GM19035 (cell line): ENCODE data around the gene RASL10B.

Experiments
- ATAC-seq: cut with Tn5 transposase; IDR thresholded peaks from one replicate; pipeline ENCODE4 v1.9.1; 2021; ENCODE audit not compliant: unreplicated experiment

RASL10B gene

DNA sequence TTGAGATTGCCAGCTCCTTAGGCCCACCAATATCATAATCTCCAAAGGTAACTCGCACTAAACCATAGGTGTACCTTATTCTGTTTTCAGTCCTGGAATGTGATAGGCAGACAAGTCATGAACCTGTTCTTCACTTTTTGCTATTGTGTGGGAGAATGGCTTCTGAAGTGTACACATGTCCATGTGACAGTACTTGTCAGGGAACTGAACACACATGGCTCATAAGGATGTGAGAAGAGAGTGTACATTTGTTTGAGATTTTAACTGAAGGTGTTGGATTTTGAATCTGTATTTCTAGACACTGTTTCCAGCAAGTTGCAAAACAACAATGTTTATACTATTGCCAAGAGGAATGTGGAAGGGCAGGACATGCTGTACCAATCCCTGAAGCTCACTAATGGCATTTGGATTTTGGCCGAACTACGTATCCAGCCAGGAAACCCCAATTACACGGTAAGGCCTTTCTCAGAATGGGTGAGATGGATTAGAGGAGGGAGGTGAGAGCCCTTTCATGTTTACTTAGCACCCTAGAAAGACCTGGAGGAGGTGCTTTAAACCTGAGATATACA is 14.5 kb upstream of the RASL10B start:
- no peak for ATAC-seq

GRCh38 chr17:35717475-35717874 is 14.0 kb upstream of the RASL10B start:
- no peak for ATAC-seq

- no peak for ATAC-seq
These were observed 7.7 kb upstream of the RASL10B start for GRCh38 chr17:35723735-35724134.

GRCh38 chr17:35725058-35725457 is 6.4 kb upstream of the RASL10B start:
- no peak for ATAC-seq

DNA sequence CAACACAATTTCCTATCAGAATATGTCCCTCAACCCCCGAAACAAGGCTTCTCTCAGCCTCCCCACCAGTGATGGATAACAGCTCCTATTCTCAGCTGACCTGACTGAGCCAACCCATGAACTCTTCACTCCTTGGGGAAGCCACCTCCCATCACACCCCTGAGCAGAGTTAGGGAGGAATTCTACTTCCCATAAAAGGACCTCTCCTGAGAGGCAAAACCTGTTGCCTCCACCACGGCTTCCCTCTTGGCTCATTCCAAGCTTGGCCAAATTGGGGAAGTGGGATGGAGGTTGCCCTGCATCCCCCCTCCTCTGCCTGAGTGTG is 5.7 kb upstream of the RASL10B start:
- ATAC-seq: no peak

GRCh38 chr17:35726127-35726952 is 5.1 kb upstream of the RASL10B start:
- no peak for ATAC-seq

GRCh38 chr17:35726953-35727460 is 4.4 kb upstream of the RASL10B start:
- ATAC-seq: no peak

DNA sequence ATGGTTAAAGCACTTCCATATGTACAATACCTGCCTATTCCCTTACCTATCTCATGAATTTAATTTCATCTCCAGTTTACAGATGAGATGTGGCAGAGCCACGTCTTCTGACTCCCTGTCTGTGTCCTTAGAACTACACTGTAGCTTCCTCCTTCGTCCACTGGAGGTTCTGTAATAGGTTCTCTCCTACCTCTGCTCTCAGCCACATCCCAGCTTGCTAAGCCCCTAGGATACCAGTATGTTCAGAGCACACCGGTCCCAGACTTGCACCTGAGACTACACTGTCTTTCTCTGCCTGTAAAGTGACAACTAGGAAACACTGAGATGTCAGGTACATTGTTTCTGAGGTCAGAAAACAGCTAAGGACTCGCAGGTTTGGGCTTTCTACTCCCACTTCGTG is 3.8 kb upstream of the RASL10B start:
- no peak for ATAC-seq

DNA sequence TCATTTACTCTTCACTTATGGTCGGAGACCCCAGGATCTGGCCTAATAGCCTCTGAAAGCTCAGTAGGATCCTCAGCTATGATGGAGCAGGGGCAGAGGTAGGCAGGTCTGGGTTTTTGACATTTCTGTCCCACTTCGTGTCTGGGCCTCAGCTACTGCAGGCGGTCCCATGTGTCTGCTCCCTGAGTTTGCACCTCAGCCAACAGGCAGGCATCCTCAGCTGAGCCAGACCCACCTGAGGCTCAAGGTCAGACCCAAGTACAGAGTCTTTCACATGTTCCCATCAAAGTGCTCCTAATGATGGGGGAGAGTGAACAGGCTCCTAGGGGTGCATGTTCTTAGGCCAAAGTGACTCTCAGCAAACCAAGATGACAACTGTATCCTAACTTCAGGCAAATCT is 2.9 kb upstream of the RASL10B start:
- ATAC-seq: no peak

- ATAC-seq: no peak
These were observed 2.0 kb upstream of the RASL10B start for GRCh38 chr17:35729405-35729833.

- no peak for ATAC-seq
These were observed 936 bp upstream of the RASL10B start for GRCh38 chr17:35730400-35731005.

GRCh38 chr17:35731917-35732805 is 722 bp downstream of the RASL10B start:
- no peak for ATAC-seq

DNA sequence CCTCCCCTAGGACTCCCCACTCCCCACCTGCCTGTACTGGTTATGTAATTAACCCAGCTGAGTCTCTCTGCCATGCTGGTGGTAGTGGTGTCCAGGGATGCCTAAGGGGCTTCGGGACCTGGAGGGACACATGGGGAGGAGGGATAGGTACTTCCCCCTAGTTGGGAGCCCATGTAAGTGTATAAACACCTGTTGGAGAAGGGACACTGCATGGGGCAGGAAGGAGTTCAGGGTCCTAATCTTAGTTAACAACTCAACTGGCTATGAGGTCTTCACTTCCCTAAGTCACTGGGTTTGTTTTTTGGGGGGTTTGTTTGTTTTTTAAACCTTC is 1.3 kb downstream of the RASL10B start:
- ATAC-seq: no peak

DNA sequence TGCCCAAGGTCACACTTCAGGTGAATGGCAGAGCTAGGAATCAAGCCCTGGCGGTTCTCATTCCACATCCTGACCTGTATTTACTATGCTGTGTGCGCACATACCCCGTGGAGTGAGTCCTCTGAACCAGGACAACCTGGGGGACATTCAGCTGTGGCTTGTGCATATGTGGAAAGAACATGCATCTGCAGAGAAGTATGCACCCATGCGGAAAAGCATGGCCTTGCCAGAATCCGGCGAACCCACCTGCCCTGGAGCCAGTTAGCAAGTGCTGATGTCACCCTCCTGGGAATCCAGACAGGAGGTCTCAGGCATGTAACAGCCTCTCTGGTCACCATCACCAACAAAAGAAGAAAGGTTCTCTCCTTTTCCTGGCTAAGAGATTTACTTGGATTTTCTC is 1.9 kb downstream of the RASL10B start:
- no peak for ATAC-seq

DNA sequence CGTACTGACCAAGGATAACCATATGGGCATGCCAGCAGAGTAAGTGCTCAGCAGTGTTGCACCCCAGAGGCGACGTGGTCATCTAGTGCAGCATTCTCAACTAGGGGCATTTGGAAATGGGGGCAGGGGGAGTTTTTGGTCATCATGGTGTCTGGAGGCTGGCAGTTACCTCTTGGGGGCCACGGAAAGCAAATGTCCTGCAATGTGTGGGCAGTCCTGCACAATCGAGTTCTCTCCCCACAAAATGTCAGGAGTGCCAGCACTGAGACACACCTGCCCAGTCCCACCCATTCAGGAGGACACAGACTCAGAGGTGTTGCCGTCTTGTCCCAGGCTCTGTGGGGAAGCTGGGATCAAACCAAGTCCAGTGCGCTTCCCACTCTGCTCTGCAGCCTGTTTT is 3.0 kb downstream of the RASL10B start:
- no peak for ATAC-seq

DNA sequence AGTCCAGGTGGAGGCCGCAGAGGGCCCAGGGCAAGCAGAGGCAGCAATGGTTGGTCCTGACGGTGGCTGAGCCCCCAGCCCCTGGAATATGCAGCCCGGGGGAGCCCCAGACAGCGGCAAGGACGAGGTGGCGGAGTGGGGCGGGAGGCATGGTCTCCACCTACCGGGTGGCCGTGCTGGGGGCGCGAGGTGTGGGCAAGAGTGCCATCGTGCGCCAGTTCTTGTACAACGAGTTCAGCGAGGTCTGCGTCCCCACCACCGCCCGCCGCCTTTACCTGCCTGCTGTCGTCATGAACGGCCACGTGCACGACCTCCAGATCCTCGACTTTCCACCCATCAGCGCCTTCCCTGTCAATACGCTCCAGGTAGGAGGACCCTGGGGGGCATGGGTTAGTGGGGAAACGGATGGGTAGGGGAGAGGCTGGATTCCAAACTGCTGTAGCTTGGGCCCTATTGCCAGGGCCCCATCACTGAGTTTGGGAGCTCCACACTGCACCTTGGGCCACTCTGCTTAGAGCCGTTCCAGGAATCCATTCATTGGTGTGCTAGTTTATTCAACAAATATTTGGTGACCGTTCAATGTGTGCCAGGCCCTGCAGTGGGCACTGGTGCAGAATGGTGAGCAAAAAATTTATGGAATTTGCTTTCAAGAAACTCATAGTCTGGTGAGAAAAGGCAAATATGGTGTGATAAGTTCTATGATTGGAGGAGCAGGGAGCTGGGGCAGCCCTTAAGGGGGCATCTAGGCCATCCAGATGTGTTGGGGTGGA is 3.8 kb downstream of the RASL10B start:
- no peak for ATAC-seq

DNA sequence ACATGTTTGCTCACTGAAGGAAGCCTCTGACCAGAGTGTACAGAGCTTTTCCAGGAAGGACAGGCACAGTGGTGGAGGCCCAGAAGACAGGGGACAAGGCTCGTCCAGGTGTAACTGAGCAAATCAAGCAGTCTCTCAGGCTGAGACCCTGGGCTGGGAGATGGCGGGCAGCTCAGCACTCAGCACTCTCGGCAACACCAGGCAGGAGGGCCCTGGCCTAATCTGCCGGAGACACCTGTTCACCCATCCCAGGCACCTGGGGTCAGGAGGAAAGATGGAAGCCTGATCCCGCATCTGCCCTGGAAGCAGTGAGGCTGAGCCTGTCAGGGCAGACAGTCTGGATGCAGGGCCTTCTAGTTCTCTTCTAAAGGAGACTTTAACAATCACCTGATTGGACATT is 4.8 kb downstream of the RASL10B start:
- ATAC-seq: no peak

DNA sequence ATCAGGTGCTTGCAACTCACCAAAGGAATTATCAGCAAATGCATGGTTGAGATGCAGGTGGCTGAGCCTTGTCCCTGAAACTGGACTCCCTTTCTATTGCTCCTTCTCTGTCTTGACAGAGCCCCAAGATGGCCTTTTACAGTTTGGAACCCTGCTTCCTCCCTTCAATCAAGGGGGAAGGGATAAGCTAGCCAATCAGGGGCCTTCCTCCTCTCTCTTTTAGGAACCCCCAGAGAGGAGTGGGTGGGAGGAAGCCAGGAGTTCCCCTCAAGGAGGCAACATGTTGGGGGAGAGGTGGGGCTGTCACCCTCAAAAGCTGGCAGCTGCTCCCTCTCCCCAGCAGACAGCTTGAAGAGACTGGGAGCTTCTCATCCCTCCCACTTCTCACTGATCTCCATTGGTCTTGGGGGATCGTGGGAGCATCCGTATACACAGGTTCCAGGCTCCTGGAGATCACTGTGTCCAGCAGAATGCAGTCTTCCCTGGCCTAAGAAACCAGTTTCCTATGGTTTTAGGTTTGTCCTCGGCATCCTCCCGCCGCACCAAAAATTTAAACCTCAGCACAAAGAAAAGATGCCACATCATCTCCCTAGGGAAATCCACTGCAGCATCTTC is 7.2 kb downstream of the RASL10B start:
- no peak for ATAC-seq

GRCh38 chr17:35740216-35740615 is 8.8 kb downstream of the RASL10B start:
- ATAC-seq: no peak
